Hypothalamus (tissue), 51 donors: ENCODE results near the gene IRAK4.
"Not testable (repeated sequence)": the region's sequence is repeated elsewhere in the genome, so short reads cannot be mapped to it uniquely, and the experiment has no call there.

Source experiments
- DNase-seq, 51 donors: peaks; one replicate each; lab custom pipeline; 2025; lab: John Stamatoyannopoulos, UW

The IRAK4 gene

GRCh38 chr12:43758728-43759563 lies at the start of gene IRAK4, which contains the start of gene PUS7L:
TSS of gene IRAK4 (plus strand) at chr12:43758951. CDS start at chr12:43768112, 9,161 bp downstream.
TSS of gene PUS7L (minus strand) at chr12:43758790. CDS start at chr12:43755245, 3,545 bp downstream.
- DNase-seq = peak; percentile 31 to 96 (median 89)

GRCh38 chr12:43711348-43711747 lies 47.4 kb upstream of the IRAK4 start:
- no peak for DNase-seq

GRCh38 chr12:43722621-43723020 lies 36.1 kb upstream of the IRAK4 start:
- no peak for DNase-seq

- no peak for DNase-seq
Observed at GRCh38 chr12:43723134-43723533, 35.6 kb upstream of the IRAK4 start.

- no peak for DNase-seq
Observed at GRCh38 chr12:43728117-43728516, 30.6 kb upstream of the IRAK4 start.

GRCh38 chr12:43728698-43729097 lies 30.1 kb upstream of the IRAK4 start:
- no peak for DNase-seq

GRCh38 chr12:43730283-43730682 lies 28.5 kb upstream of the IRAK4 start:
- DNase-seq = no peak

GRCh38 chr12:43733687-43734086 lies 25.1 kb upstream of the IRAK4 start:
- DNase-seq = no peak

- DNase-seq = no peak
Observed at GRCh38 chr12:43736927-43737440, 21.8 kb upstream of the IRAK4 start.

- DNase-seq = no peak
Observed at GRCh38 chr12:43737646-43738045, 21.1 kb upstream of the IRAK4 start.

- DNase-seq = no peak
Observed at GRCh38 chr12:43740511-43741100, 18.1 kb upstream of the IRAK4 start.

- no peak for DNase-seq
Observed at GRCh38 chr12:43742106-43742505, 16.6 kb upstream of the IRAK4 start.

- DNase-seq = no peak
Observed at GRCh38 chr12:43744826-43745225, 13.9 kb upstream of the IRAK4 start.

GRCh38 chr12:43749016-43749415 lies 9.7 kb upstream of the IRAK4 start:
- no peak for DNase-seq

- DNase-seq = no peak
Observed at GRCh38 chr12:43750814-43751213, 7.9 kb upstream of the IRAK4 start.

- DNase-seq = not testable (repeated sequence)
Observed at GRCh38 chr12:43751360-43751759, 7.4 kb upstream of the IRAK4 start.

- DNase-seq = no peak
Observed at GRCh38 chr12:43754015-43754414, 4.7 kb upstream of the IRAK4 start.

GRCh38 chr12:43758247-43758727 lies 464 bp upstream of the IRAK4 start:
- peak in 24 of 51 donors; percentile 4 to 65 (median 46) for DNase-seq

GRCh38 chr12:43760396-43760795 lies 1.6 kb downstream of the IRAK4 start:
- DNase-seq = no peak

- DNase-seq = no peak
Observed at GRCh38 chr12:43761500-43761899, 2.7 kb downstream of the IRAK4 start.

GRCh38 chr12:43762596-43762995 lies 3.8 kb downstream of the IRAK4 start:
- no peak for DNase-seq

- DNase-seq = no peak
Observed at GRCh38 chr12:43763769-43764168, 5.0 kb downstream of the IRAK4 start.
